Activated naive CD8-positive, alpha-beta T cell treated with anti-CD3 and anti-CD28 coated beads, Interleukin-2, amount 10 ng/mL, durations not matched to agents 7 days and 5 days (primary cell): ENCODE data around the gene AFF3. TPM values are rescaled to one million over a fixed set of nuclear protein-coding genes. Genes with fewer than 3 reads are reported as not detected.
"Not testable (repeated sequence)": the region's sequence is repeated elsewhere in the genome, so short reads cannot be mapped to it uniquely, and the experiment has no call there.

Source experiments
- ATAC-seq: fragments of 150-1000 bp; cut with Tn5 transposase; one replicate; pipeline ENCODE4 v1.10.0; 2021; ENCODE audit warnings: low read depth, moderate library complexity
- POLR2A ChIA-PET: fragments of 350-600 bp; sonication (Branson Sonifier 250); formaldehyde crosslinking; loops from one replicate; lab custom pipeline; 2021; ENCODE audit warnings: antibody characterized with exemption; lab: Charles Lee
- DNase-seq: peaks from one replicate; pipeline ENCODE4 v3.0.0; 2021
- H3K27ac Mint-ChIP-seq: one replicate; pipeline ENCODE4 v1.8.0; 2022; ENCODE audit warnings: mild to moderate bottlenecking, mixed read lengths
- H3K27me3 Mint-ChIP-seq: one replicate; pipeline ENCODE4 v1.8.0; 2022; ENCODE audit warnings: mild to moderate bottlenecking, moderate library complexity, mixed read lengths
- H3K36me3 Mint-ChIP-seq: one replicate; pipeline ENCODE4 v1.8.0; 2021; ENCODE audit warnings: mild to moderate bottlenecking, mixed read lengths
- H3K4me1 Mint-ChIP-seq: one replicate; pipeline ENCODE4 v1.8.0; 2021; ENCODE audit warnings: mixed read lengths
- H3K4me3 Mint-ChIP-seq: one replicate; pipeline ENCODE4 v1.8.0; 2022; ENCODE audit warnings: mild to moderate bottlenecking, moderate library complexity, mixed read lengths
- H3K9me3 Mint-ChIP-seq: one replicate; pipeline ENCODE4 v1.8.0; 2021; ENCODE audit warnings: mixed read lengths
- total RNA-seq, 2 experiments: library from RNA; stranded (reverse); gene quantifications; one replicate each; pipeline ENCODE4 v1.2.3, GENCODE V29; 2021

The AFF3 gene
- total RNA-seq, 2 experiments from 2014 or later = 1.8 to 2.2 TPM

DNA sequence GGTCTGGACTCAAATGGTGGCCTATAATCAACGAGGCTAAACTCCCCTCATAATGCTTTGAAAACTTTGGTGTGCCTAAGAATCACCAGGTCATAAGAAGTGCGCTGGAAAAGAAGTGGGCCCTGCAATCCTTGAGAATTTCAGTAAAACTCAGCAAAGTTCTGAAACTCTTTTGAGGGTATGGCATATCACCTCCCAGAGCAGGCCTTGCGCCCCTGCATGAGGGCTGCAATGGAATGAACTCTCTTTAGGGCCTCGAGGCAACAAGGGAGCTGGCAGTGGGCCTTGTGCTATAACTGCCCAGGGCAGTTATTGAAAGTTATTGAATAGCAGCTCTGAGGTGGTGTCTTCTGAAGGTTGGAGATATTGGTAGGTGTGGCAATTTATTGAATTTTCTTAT is 34.5 kb upstream of the AFF3 start:
- POLR2A ChIA-PET = no interaction called here
- Mint-ChIP-seq H3K36me3 (no peaks in the 10 kb centered on the region), H3K27me3 (no peaks in the 10 kb centered on the region), H3K9me3 (no peaks in the 10 kb centered on the region), H3K4me1 (peaks cover 2% of the 10 kb centered on the region), H3K27ac (no peak overlapping the region), H3K4me3 (no peak overlapping the region)
- ATAC-seq (no peak), DNase-seq (no peak)

DNA sequence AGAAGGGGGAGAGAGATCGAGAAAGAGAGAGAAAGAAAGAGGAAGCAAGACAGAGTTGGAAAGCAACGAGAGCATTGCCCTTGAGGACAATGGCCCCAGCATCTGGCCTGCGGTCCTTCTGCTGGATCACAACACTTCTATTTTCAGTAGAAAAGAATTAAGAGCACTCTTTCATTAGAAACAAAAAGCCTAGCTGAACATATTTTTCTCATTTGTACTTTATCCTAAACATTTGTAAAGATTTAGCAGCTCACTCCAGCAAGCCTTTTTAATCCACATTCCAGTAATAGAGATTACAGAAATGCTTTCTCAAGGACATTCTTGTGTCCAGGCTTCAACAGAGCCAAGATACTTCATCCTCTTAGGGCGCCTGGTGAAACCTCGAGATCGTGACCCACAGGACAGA is 31.6 kb upstream of the AFF3 start:
- Mint-ChIP-seq H3K27me3 (peaks cover 5% of the 10 kb centered on the region), H3K27ac (no peak overlapping the region), H3K9me3 (no peaks in the 10 kb centered on the region), H3K36me3 (no peaks in the 10 kb centered on the region), H3K4me3 (no peak overlapping the region), H3K4me1 (peaks cover 2% of the 10 kb centered on the region)
- DNase-seq (no peak), ATAC-seq (no peak)
- POLR2A ChIA-PET = no interaction called here

DNA sequence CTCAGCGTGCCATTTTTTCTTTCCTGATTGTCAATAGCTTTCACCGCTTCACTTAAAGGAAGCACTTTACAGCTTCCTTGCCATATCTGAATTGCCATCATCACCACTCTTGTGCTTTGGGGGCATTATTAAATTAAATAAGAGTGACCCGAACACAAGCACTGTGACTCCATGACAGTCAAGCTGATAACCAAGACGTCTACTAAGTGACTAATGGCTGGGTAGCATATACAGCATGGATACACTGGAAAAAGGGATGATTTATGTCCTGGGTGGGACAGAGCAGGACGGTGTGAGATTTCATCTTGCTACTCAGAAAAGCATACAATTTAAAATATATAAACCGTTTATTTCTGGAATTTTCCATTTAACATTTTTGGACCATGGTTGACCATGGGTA is 24.3 kb upstream of the AFF3 start:
- Mint-ChIP-seq H3K9me3 (peaks cover 4% of the 10 kb centered on the region), H3K4me3 (no peak overlapping the region), H3K27me3 (peaks cover 7% of the 10 kb centered on the region), H3K27ac (no peak overlapping the region), H3K36me3 (no peaks in the 10 kb centered on the region), H3K4me1 (peaks cover 2% of the 10 kb centered on the region)
- POLR2A ChIA-PET = no interaction called here
- DNase-seq (no peak), ATAC-seq (no peak)

DNA sequence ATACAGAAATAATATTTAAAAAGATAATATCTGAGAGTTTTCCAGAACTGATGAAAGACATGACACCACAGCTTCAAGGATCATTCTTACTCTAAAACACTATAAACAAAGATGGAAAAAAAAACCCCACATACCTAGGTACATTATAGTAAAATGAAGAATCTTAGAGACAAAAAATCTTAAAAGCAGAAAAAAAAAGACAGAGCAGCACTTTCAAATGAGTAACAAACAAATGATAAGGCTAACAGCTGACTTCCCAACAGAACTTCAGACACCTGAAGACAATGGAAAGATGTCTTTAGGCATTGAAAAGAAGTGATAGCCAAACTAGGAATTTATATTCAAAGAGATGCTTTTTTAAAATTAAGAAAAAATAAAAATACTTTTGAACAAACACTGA is 21.2 kb upstream of the AFF3 start:
- Mint-ChIP-seq H3K4me1 (peaks cover 2% of the 10 kb centered on the region), H3K4me3 (no peak overlapping the region), H3K36me3 (no peaks in the 10 kb centered on the region)

DNA sequence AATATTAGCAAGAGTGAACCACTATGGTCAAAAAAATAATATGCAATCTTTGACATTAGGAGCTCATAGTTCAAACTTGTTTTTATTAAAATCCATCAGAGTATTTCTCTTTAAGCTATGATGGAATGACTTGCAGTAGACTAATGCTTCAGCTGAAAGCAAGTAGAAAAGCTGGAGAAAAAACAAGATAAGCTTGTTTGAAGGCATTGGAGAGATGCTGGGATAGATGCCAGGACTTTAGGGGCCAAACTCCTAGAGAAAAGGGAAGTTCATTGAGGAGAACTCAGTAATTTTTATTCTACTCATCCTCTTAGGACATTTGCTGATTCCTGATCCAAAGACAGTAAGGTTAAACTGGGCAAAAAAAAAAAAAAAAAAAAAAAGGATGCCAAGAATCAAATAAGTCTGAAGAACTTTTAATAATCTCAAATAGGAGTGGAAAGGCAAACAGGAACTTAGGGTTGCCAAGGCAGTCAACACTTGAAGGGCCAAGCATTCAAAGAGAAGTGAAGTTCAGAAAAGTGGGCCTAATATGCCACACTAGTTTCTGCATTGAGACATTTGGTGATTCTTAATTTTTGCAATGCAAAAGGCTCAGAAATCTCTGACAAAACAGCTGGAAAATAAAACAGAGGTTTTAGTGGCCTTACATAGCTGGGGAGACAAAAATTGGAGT is 19.7 kb upstream of the AFF3 start:
- H3K27me3 Mint-ChIP-seq = peaks cover 2% of the 10 kb centered on the region

More for the DNA sequence above, 21.2 kb upstream of the AFF3 start:
- ATAC-seq (no peak), DNase-seq (no peak)
- Mint-ChIP-seq H3K27ac (no peak overlapping the region), H3K27me3 (peaks cover 4% of the 10 kb centered on the region), H3K9me3 (peaks cover 4% of the 10 kb centered on the region)
- POLR2A ChIA-PET = no interaction called here

DNA sequence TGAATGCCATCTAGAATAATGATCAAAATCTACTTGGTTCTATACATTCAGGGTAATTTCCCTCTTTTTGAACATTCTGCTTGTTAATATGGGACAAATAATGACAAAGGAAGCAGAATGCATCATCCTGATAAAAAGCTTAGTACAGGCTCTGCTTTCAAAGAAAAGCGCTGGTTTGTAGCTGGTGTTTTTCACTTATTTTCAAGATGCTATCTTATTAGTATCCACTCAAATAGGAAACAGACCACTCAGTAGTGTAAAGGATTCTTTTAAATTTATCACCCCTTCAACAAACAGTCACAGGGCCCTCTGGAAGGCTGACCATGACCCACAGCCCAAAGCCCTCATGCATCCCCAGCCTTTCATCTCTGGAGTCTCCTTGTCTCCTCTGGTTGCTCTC is 18.0 kb upstream of the AFF3 start:
- DNase-seq (no peak), ATAC-seq (no peak)
- POLR2A ChIA-PET = no interaction called here
- Mint-ChIP-seq H3K36me3 (no peaks in the 10 kb centered on the region), H3K27ac (no peak overlapping the region), H3K27me3 (peaks cover 4% of the 10 kb centered on the region), H3K4me1 (no peaks in the 10 kb centered on the region), H3K9me3 (peaks cover 4% of the 10 kb centered on the region), H3K4me3 (no peak overlapping the region)

More for the DNA sequence above, 19.7 kb upstream of the AFF3 start:
- peaks cover 4% of the 10 kb centered on the region for H3K9me3 Mint-ChIP-seq
- POLR2A ChIA-PET = no interaction called here
- no peak overlapping the region for H3K27ac Mint-ChIP-seq
- DNase-seq = no peak
- no peak for ATAC-seq
- no peaks in the 10 kb centered on the region for H3K36me3 Mint-ChIP-seq
- H3K4me1 Mint-ChIP-seq = peaks cover 2% of the 10 kb centered on the region
- H3K4me3 Mint-ChIP-seq = no peak overlapping the region

DNA sequence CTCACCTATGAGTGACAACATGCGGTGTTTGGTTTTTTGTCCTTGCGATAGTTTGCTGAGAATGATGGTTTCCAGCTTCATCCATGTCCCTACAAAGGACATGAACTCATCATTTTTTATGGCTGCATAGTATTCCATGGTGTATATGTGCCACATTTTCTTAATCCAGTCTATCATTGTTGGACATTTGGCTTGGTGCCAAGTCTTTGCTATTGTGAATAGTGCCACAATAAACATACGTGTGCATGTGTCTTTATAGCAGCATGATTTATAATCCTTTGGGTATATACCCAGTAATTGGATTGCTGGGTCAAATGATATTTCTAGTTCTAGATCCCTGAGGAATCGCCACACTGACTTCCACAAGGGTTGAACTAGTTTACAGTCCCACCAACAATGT is 9.4 kb upstream of the AFF3 start:
- POLR2A ChIA-PET, H3K36me3 Mint-ChIP-seq, H3K4me3 Mint-ChIP-seq, H3K27ac Mint-ChIP-seq, H3K4me1 Mint-ChIP-seq, ATAC-seq, H3K9me3 Mint-ChIP-seq, DNase-seq, H3K27me3 Mint-ChIP-seq: not testable (repeated sequence)

DNA sequence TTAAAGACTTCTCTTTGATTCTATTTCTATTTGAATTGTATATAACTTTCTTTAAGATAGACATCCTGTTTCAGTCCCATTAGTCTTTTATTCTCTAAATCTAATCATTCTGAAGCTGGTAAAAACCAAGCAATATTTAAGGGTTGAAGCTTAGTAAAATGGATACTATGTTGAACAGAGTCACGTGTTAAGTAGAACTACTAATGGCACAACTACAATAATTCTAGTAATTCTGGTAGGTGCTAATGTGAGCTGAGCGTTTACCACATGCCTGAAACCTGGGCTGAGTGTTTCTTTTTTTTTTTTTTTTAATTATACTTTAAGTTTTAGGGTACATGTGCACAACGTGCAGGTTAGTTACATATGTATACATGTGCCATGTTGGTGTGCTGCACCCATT is 8.9 kb upstream of the AFF3 start:
- Mint-ChIP-seq H3K27ac (no peak overlapping the region), H3K36me3 (no peaks in the 10 kb centered on the region), H3K4me1 (no peaks in the 10 kb centered on the region), H3K27me3 (peaks cover 3% of the 10 kb centered on the region), H3K9me3 (peaks cover 5% of the 10 kb centered on the region), H3K4me3 (no peak overlapping the region)
- DNase-seq (no peak), ATAC-seq (no peak)
- POLR2A ChIA-PET = no interaction called here

DNA sequence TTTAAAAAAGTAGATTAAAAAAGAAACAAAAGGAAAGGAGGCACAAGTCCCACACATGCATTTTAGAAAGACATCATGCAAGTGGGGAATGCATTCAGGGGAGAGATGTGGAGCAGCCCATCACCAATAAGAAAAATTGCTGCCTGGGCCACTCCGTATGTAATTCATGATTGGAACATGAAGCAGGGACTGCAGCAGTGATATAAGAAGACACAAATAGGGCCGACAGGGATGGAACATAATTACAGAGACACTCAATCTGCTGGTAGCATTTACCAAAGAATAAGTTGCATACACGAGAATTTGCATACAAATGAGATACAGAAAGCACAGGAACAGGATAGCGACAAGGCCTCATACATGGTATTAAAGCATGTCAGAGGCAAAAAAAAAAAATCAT is 6.5 kb upstream of the AFF3 start:
- Mint-ChIP-seq H3K9me3 (peaks cover 6% of the 10 kb centered on the region), H3K36me3 (no peaks in the 10 kb centered on the region), H3K4me3 (no peak overlapping the region), H3K4me1 (peaks cover 3% of the 10 kb centered on the region), H3K27ac (no peak overlapping the region), H3K27me3 (peaks cover 10% of the 10 kb centered on the region)
- no peak for DNase-seq
- no peak for ATAC-seq
- POLR2A ChIA-PET = no interaction called here

DNA sequence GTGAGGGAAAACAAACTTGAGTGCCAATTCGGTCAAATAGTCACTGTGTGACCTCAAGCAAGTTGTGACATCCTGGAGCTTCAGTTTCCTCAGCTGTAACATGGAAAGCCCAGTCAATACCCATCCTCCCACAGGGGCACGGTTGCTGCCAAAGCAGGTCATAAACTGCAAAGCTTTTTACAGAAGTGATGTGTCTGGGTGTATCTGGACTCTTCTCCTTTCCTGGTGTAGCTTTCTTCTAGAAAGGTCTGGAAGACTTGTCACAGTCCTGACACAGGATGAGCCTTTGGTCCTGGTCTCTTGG is 4.2 kb upstream of the AFF3 start:
- H3K4me3 Mint-ChIP-seq = no peak overlapping the region
- ATAC-seq (no peak), DNase-seq (no peak)
- POLR2A ChIA-PET = interaction anchor here (1.1 kb wide), 1 partner anchor 39 kb away, joined by 4 read pairs; no protein-coding TSS in a partner anchor
- peaks cover 7% of the 10 kb centered on the region for H3K9me3 Mint-ChIP-seq
- peaks cover 25% of the 10 kb centered on the region for H3K4me1 Mint-ChIP-seq
- H3K27ac Mint-ChIP-seq = no peak overlapping the region
- peaks cover 5% of the 10 kb centered on the region for H3K36me3 Mint-ChIP-seq
- H3K27me3 Mint-ChIP-seq = peaks cover 14% of the 10 kb centered on the region

DNA sequence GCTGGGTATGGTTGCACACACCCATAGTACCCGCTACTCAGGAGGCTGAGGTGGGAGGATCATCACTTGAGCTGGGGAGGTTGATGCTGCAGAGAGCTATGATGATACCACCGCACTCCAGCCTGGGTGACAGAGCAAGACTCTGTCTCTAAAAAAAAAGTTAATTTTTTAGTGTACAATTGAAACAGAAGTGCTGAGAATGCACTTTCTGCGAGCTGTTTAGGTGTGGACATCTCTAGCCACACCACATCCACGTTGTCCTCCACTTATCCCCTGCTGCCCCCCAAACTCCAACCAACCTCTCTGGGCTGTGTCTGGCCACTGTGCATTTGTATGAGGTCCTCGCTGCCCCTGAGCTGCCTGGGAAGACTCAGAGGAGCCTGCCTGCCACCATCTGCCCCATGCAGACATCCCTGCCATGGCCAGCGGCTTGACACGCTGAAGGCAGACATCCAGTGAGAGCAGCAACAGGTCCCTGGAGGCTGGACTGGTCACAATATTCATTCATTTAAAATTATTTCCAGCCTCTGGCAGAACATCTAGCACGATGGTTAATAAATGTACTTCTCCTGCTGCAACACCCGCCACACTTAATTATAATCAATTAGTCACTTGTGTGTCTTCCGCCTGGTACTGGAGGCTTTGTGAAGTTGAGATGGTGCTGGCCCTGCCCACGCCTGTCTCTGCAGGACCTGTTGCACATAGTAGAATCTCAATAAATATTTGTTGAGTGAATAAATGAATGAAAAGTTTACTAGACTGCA is 3.7 kb upstream of the AFF3 start:
- Mint-ChIP-seq H3K4me3 (no peak overlapping the region), H3K27ac (no peak overlapping the region), H3K4me1 (peaks cover 27% of the 10 kb centered on the region)

DNA sequence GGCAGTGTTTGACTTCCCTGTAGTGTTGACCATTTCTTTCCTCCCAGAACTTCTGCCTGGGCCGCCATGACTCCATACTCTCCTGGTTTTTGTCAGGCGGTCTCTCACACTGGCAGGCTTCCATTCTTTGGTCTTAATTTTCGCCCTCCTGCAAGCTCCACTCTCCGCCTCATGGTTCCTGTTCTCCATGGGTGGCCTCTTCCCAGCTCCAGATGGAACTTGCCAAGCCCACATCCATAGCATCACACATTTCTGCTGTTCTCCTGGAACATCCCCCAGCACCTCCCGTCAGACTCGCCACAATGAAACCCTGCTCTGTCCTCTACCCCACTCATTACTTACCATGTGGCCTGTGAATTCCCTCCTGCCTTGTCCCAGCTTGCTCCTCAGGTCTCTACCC is 896 bp upstream of the AFF3 start:
- ATAC-seq = no peak
- DNase-seq = no peak
- POLR2A ChIA-PET = no interaction called here
- Mint-ChIP-seq H3K27me3 (peaks cover 16% of the 10 kb centered on the region), H3K9me3 (peaks cover 8% of the 10 kb centered on the region), H3K27ac (peak overlapping the region; percentile 74), H3K4me1 (peaks cover 41% of the 10 kb centered on the region), H3K4me3 (peak overlapping the region; percentile 6), H3K36me3 (peaks cover 8% of the 10 kb centered on the region)

More for the DNA sequence above, 3.7 kb upstream of the AFF3 start:
- Mint-ChIP-seq H3K36me3 (peaks cover 5% of the 10 kb centered on the region), H3K27me3 (peaks cover 14% of the 10 kb centered on the region), H3K9me3 (peaks cover 7% of the 10 kb centered on the region)
- POLR2A ChIA-PET = interaction anchor here (1.1 kb wide), 1 partner anchor 38 kb away, joined by 4 read pairs; no protein-coding TSS in a partner anchor
- DNase-seq (no peak), ATAC-seq (no peak)

DNA sequence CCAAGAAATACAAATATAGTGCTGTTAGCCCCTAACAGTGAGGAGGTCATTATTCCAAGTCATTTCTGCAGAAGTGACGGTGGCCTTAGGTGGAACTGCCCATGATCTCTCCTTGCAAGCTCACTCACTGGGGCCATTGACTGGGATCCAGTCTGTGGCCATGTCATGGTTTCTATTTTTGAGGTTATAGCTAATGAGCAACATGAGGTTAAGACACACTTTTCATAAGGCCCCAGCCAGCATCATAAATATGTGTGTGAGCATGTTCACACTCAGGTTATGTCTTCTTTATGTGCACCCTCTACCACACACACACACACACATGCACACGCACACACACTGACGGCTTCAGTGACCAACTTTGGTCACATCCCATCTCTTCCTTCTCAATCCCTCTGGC is 484 bp downstream of the AFF3 start:
- peaks cover 8% of the 10 kb centered on the region for H3K36me3 Mint-ChIP-seq
- H3K27ac Mint-ChIP-seq = peak overlapping the region; percentile 76

DNA sequence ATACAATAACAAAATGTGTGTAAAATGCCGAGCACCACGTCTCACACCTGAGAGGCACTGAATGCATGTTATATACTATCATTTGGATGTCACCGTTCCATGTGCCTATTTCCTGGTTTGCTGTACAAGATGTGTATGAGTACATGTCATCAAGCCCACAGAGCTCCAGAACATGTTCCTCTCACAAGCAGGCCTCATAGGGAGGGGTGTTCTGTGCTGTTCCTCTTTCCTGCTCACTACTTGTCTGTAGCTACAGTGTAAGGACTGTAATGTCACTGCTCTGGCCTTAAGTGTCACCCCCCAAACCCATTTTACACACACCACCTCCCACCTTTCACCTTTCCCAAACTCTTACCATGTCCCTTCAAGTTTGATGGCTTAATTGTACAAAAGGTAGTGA is 1.8 kb downstream of the AFF3 start:
- POLR2A ChIA-PET = no interaction called here
- H3K9me3 Mint-ChIP-seq = peaks cover 8% of the 10 kb centered on the region
- peaks cover 14% of the 10 kb centered on the region for H3K27me3 Mint-ChIP-seq
- peaks cover 54% of the 10 kb centered on the region for H3K4me1 Mint-ChIP-seq
- H3K4me3 Mint-ChIP-seq = no peak overlapping the region
- peaks cover 8% of the 10 kb centered on the region for H3K36me3 Mint-ChIP-seq
- H3K27ac Mint-ChIP-seq = no peak overlapping the region
- ATAC-seq (no peak), DNase-seq (no peak)

More for the DNA sequence above, 484 bp downstream of the AFF3 start:
- peaks cover 54% of the 10 kb centered on the region for H3K4me1 Mint-ChIP-seq
- peak overlapping the region; percentile 66 for H3K4me3 Mint-ChIP-seq
- peaks cover 16% of the 10 kb centered on the region for H3K27me3 Mint-ChIP-seq
- no peak for ATAC-seq
- POLR2A ChIA-PET = no interaction called here
- no peak for DNase-seq
- H3K9me3 Mint-ChIP-seq = peaks cover 8% of the 10 kb centered on the region
